HepG2 (cell line): Measurements from ENCODE around the gene OST4. TPM values are rescaled to one million over a fixed set of nuclear protein-coding genes. Genes with fewer than 3 reads are reported as not detected.
A peak's percentile ranks its signal among the peaks of the same experiment; 100 is the strongest.

Source experiments
- CBFB ChIP-seq: sonication (generic); formaldehyde crosslinking; IDR thresholded peaks from 2 replicates; pipeline ENCODE4 v1.4.0; 2020; ENCODE audit warnings: missing genetic modification reagents
- CHD4 ChIP-seq: fragments of 200-600 bp; sonication (generic); IDR thresholded peaks from 2 replicates; pipeline ENCODE4 v1.7.0; 2017; ENCODE audit warnings: mild to moderate bottlenecking, low read length, borderline replicate concordance
- DPF2 ChIP-seq: sonication (generic); formaldehyde crosslinking; IDR thresholded peaks from 2 replicates; pipeline ENCODE4 v1.4.0; 2020; ENCODE audit warnings: mild to moderate bottlenecking, low read depth, missing genetic modification reagents, borderline replicate concordance
- HNF4A ChIP-seq: sonication (generic); formaldehyde crosslinking; IDR thresholded peaks from 2 replicates; pipeline ENCODE4 v1.4.0; 2020; ENCODE audit warnings: missing genetic modification reagents
- HOXA9 ChIP-seq: sonication (generic); formaldehyde crosslinking; IDR thresholded peaks from 2 replicates; pipeline ENCODE4 v1.8.1; 2022; ENCODE audit warnings: missing genetic modification reagents, mild to moderate bottlenecking, moderate library complexity, borderline replicate concordance
- KLF16 ChIP-seq, 2 experiments: sonication (generic) in 1 of 2; formaldehyde crosslinking in 1 of 2; IDR thresholded peaks; 2 replicates each; pipeline versions ENCODE4 v1.6.1 to v1.8.0; 2016 to 2023; ENCODE audit warnings: missing genetic modification reagents in 2 of 2, missing compliant biosample characterization in 1 of 2
- NFE2 ChIP-seq: sonication (generic); formaldehyde crosslinking; IDR thresholded peaks from 2 replicates; pipeline ENCODE4 v1.4.0; 2020; ENCODE audit warnings: missing genetic modification reagents
- PHF21A ChIP-seq: sonication (generic); formaldehyde crosslinking; IDR thresholded peaks from 2 replicates; pipeline ENCODE4 v1.5.0; 2020; ENCODE audit warnings: mild to moderate bottlenecking, missing genetic modification reagents
- RARA ChIP-seq: IDR thresholded peaks from 2 replicates; pipeline ENCODE4 v1.6.1; 2016; ENCODE audit warnings: missing genetic modification reagents, missing compliant biosample characterization
- SIN3A ChIP-seq: IDR thresholded peaks from 2 replicates; pipeline ENCODE4 v1.6.1; 2011; ENCODE audit warnings: low read depth, mild to moderate bottlenecking, control low read depth, low read length, borderline replicate concordance
- TCF7L2 ChIP-seq: IDR thresholded peaks from 2 replicates; pipeline ENCODE4 v1.6.1; 2011; ENCODE audit warnings: mild to moderate bottlenecking, low read depth, low read length, moderate library complexity
- ZFP41 ChIP-seq: sonication (generic); formaldehyde crosslinking; IDR thresholded peaks from 2 replicates; pipeline ENCODE4 v1.4.0; 2020; ENCODE audit warnings: mild to moderate bottlenecking, missing genetic modification reagents, borderline replicate concordance
- ZFP90 ChIP-seq: sonication (generic); formaldehyde crosslinking; IDR thresholded peaks from 2 replicates; pipeline ENCODE4 v1.8.0; 2022; ENCODE audit warnings: missing genetic modification reagents, mild to moderate bottlenecking, inconsistent platforms, borderline replicate concordance
- ZNF207 ChIP-seq: fragments of 450-650 bp; IDR thresholded peaks from 2 replicates; pipeline ENCODE4 v1.6.1; 2016; ENCODE audit warnings: antibody characterized with exemption, borderline replicate concordance
- ZNF260 ChIP-seq: sonication (generic); formaldehyde crosslinking; IDR thresholded peaks from 2 replicates; pipeline ENCODE4 v1.4.0; 2020; ENCODE audit warnings: missing genetic modification reagents, low read depth, mild to moderate bottlenecking, borderline replicate concordance
- ZNF3 ChIP-seq: IDR thresholded peaks from 2 replicates; pipeline ENCODE4 v1.7.0; 2017; ENCODE audit warnings: inconsistent platforms
- ZNF564 ChIP-seq: sonication (generic); formaldehyde crosslinking; IDR thresholded peaks from 2 replicates; pipeline ENCODE4 v1.8.1; 2023; ENCODE audit warnings: mild to moderate bottlenecking, missing genetic modification reagents
- ZNF83 ChIP-seq: sonication (generic); formaldehyde crosslinking; IDR thresholded peaks from 2 replicates; pipeline ENCODE4 v1.4.0; 2020; ENCODE audit warnings: missing genetic modification reagents, mild to moderate bottlenecking, borderline replicate concordance
- ZSCAN31 ChIP-seq: sonication (generic); formaldehyde crosslinking; IDR thresholded peaks from 2 replicates; pipeline ENCODE4 v1.5.0; 2020; ENCODE audit warnings: low read depth, mild to moderate bottlenecking, missing genetic modification reagents
- polyA plus RNA-seq, 8 experiments: library from polyadenylated mRNA; depleted of rRNA in 3 of 8; stranded (reverse) in 7 of 8; unstranded in 1 of 8; fragments of >200 nt; fragmentation: Illumina TruSeq in 4 of 8; extraction: Trizol in 4 of 8; gene quantifications; 2 replicates each; pipeline versions ENCODE4 v1.2.1 to v1.2.3, GENCODE V29; 2011 to 2016; ENCODE audit warnings: low read depth in 4 of 8, missing spikeins in 1 of 8, mixed read lengths in 1 of 8; ENCODE audit not compliant: insufficient read depth in 1 of 8
- total RNA-seq, 5 experiments: library from RNA; depleted of rRNA; stranded (reverse); fragments of >200 nt; fragmentation: Illumina TruSeq; extraction: Trizol; gene quantifications; 2 replicates each; pipeline ENCODE4 v1.2.3, GENCODE V29; 2016; ENCODE audit warnings: low read depth in 1 of 5
- TF ChIP-seq, protein P1 (sequence below): sonication (generic); formaldehyde crosslinking; IDR thresholded peaks from 2 replicates; pipeline ENCODE4 v1.4.0; 2020; ENCODE audit warnings: mild to moderate bottlenecking, missing genetic modification reagents
- TF ChIP-seq, protein P2 (sequence below): sonication (generic); formaldehyde crosslinking; IDR thresholded peaks from 2 replicates; pipeline ENCODE4 v1.4.0; 2020; ENCODE audit warnings: mild to moderate bottlenecking, missing genetic modification reagents
- TF ChIP-seq, protein P3 (sequence below): sonication (generic); formaldehyde crosslinking; IDR thresholded peaks from 2 replicates; pipeline ENCODE4 v1.4.0; 2020; ENCODE audit warnings: missing genetic modification reagents, borderline replicate concordance

Gene OST4
- total and polyA plus RNA-seq, 2 of the 13 experiments (the other 11 are each of a cell fraction or from before 2014, with no cell fraction given), result 498 to 584 TPM

DNA sequence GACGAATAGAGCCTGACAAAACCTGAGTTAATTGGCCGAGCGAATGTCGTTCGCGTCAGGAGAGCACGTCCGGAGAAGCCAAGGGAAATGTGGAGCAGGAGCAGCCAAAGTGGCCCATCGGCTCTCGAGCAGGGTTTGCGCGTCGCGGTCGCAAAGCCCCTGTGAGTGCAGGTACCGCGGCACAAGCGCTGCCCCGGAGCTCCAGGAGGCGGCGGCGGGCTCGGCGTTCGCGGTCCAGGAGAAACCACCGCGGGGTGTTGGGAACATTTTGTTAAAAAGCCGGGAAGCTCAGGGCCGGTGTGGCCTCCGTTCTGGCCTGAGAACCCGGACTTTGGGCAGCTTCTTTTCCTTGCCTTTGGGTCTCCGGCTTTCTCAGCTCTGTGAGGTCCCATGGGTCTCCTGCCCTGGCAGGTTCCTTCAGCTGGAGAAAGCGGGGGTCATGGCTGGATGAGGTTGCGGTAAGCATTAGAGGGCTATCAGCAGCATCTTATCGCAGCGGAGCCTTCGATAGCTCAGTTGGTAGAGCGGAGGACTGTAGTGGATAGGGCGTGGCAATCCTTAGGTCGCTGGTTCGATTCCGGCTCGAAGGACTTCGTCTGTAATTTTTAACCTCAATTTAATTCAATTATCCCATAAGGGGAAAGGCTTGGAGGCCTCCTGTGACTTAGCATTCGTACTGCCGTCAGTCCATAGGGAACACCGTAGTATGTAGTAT, 21.0 kb downstream of the OST4 start (continued):
- no peak for TF ChIP-seq ZNF260 (CRISPR knock-in tag)
- TF ChIP-seq CHD4, result no peak
- TF ChIP-seq ZNF207, result no peak
- peak; percentile 97 for TF ChIP-seq ZFP90 (CRISPR knock-in tag)
- TF ChIP-seq, protein P1, sequence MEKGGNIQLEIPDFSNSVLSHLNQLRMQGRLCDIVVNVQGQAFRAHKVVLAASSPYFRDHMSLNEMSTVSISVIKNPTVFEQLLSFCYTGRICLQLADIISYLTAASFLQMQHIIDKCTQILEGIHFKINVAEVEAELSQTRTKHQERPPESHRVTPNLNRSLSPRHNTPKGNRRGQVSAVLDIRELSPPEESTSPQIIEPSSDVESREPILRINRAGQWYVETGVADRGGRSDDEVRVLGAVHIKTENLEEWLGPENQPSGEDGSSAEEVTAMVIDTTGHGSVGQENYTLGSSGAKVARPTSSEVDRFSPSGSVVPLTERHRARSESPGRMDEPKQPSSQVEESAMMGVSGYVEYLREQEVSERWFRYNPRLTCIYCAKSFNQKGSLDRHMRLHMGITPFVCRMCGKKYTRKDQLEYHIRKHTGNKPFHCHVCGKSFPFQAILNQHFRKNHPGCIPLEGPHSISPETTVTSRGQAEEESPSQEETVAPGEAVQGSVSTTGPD, result no peak; the same call in 1 of the 2 replicates
- peak; percentile 55; the same call in 1 of the 2 replicates for TF ChIP-seq ZNF564 (CRISPR knock-in tag)
- TF ChIP-seq NFE2, result no peak
- peak; percentile 46 for TF ChIP-seq HNF4A (CRISPR knock-in tag)
- peak; percentile 75; the same call in 1 of the 2 replicates for TF ChIP-seq ZSCAN31 (CRISPR knock-in tag)
- no peak for TF ChIP-seq ZFP41
- TF ChIP-seq PHF21A (CRISPR knock-in tag), result peak; percentile 71; the same call in 1 of the 2 replicates
- TF ChIP-seq DPF2, result no peak; the same call in none of the 2 replicates
- no peak for TF ChIP-seq TCF7L2
- no peak for TF ChIP-seq SIN3A
- peak in 1 of 2 experiments; percentile 79; a peak in 2 of 4 replicates for TF ChIP-seq KLF16 (CRISPR knock-in tag; IDR thresholded peaks at IDR 0.05)
- TF ChIP-seq HOXA9 (CRISPR knock-in tag), result peak; percentile 65
- peak; percentile 6 for TF ChIP-seq CBFB
- peak; percentile 43; the same call in 1 of the 2 replicates for TF ChIP-seq RARA (CRISPR knock-in tag)
- no peak for TF ChIP-seq ZNF3 (CRISPR knock-in tag)
- TF ChIP-seq ZNF83 (CRISPR knock-in tag), result no peak
- TF ChIP-seq, protein P2, sequence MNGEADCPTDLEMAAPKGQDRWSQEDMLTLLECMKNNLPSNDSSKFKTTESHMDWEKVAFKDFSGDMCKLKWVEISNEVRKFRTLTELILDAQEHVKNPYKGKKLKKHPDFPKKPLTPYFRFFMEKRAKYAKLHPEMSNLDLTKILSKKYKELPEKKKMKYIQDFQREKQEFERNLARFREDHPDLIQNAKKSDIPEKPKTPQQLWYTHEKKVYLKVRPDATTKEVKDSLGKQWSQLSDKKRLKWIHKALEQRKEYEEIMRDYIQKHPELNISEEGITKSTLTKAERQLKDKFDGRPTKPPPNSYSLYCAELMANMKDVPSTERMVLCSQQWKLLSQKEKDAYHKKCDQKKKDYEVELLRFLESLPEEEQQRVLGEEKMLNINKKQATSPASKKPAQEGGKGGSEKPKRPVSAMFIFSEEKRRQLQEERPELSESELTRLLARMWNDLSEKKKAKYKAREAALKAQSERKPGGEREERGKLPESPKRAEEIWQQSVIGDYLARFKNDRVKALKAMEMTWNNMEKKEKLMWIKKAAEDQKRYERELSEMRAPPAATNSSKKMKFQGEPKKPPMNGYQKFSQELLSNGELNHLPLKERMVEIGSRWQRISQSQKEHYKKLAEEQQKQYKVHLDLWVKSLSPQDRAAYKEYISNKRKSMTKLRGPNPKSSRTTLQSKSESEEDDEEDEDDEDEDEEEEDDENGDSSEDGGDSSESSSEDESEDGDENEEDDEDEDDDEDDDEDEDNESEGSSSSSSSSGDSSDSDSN (CRISPR knock-in tag), result peak; percentile 100
- TF ChIP-seq, protein P3, sequence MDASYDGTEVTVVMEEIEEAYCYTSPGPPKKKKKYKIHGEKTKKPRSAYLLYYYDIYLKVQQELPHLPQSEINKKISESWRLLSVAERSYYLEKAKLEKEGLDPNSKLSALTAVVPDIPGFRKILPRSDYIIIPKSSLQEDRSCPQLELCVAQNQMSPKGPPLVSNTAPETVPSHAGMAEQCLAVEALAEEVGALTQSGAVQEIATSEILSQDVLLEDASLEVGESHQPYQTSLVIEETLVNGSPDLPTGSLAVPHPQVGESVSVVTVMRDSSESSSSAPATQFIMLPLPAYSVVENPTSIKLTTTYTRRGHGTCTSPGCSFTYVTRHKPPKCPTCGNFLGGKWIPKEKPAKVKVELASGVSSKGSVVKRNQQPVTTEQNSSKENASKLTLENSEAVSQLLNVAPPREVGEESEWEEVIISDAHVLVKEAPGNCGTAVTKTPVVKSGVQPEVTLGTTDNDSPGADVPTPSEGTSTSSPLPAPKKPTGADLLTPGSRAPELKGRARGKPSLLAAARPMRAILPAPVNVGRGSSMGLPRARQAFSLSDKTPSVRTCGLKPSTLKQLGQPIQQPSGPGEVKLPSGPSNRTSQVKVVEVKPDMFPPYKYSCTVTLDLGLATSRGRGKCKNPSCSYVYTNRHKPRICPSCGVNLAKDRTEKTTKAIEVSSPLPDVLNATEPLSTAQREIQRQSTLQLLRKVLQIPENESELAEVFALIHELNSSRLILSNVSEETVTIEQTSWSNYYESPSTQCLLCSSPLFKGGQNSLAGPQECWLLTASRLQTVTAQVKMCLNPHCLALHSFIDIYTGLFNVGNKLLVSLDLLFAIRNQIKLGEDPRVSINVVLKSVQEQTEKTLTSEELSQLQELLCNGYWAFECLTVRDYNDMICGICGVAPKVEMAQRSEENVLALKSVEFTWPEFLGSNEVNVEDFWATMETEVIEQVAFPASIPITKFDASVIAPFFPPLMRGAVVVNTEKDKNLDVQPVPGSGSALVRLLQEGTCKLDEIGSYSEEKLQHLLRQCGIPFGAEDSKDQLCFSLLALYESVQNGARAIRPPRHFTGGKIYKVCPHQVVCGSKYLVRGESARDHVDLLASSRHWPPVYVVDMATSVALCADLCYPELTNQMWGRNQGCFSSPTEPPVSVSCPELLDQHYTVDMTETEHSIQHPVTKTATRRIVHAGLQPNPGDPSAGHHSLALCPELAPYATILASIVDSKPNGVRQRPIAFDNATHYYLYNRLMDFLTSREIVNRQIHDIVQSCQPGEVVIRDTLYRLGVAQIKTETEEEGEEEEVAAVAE (CRISPR knock-in tag), result no peak
